Keratinocyte (primary cell): ENCODE measurements around the gene ITGA6. TPM values are rescaled to one million over a fixed set of nuclear protein-coding genes. Genes with fewer than 3 reads are reported as not detected.
A peak's percentile ranks its signal among the peaks of the same experiment; 100 is the strongest.

Experiments
- DNase-seq: peaks from one replicate; pipeline ENCODE4 v3.0.0-alpha.2; 2011; ENCODE audit warnings: low read depth, missing footprints, low spot score
- FAIRE-seq: peaks from 2 replicates; lab custom pipeline; 2011; peaks lifted over from hg19 to GRCh38; lab: Jason Lieb, UNC
- H2AFZ ChIP-seq: 2 replicates; pipeline ENCODE4 v1.6.0; 2012; ENCODE audit warnings: low read length, control low read depth, inconsistent platforms; ENCODE audit not compliant: control insufficient read depth
- H3K27ac ChIP-seq: 2 replicates; pipeline ENCODE4 v1.5.1; 2011; ENCODE audit warnings: low read length; ENCODE audit not compliant: control insufficient read depth, insufficient read depth
- H3K27me3 ChIP-seq: 3 replicates; pipeline ENCODE4 v1.6.0; 2011; ENCODE audit warnings: low read length; ENCODE audit not compliant: control insufficient read depth, insufficient read depth; ENCODE audit errors: extremely low read depth
- H3K36me3 ChIP-seq, 2 experiments: 2 replicates in 1 of 2; 3 replicates in 1 of 2; pipeline ENCODE4 v1.5.1; 2011; ENCODE audit warnings: low read length in 2 of 2, mild to moderate bottlenecking in 1 of 2; ENCODE audit not compliant: control insufficient read depth in 2 of 2, insufficient read depth in 2 of 2; ENCODE audit errors: extremely low read depth in 1 of 2
- H3K4me1 ChIP-seq: 3 replicates; pipeline ENCODE4 v1.5.1; 2011; ENCODE audit warnings: low read length; ENCODE audit not compliant: control insufficient read depth, insufficient read depth; ENCODE audit errors: extremely low read depth
- H3K4me2 ChIP-seq: 3 replicates; pipeline ENCODE4 v1.6.0; 2011; ENCODE audit warnings: low read depth, low read length; ENCODE audit not compliant: control insufficient read depth, insufficient read depth; ENCODE audit errors: extremely low read depth
- H3K4me3 ChIP-seq, 3 experiments: fragments of 200-600 bp in 1 of 3; sonication (generic) in 1 of 3; 2 replicates in 2 of 3; 3 replicates in 1 of 3; pipeline ENCODE4 v1.5.1; 2011 to 2016; ENCODE audit warnings: low read length in 3 of 3, mild to moderate bottlenecking in 3 of 3, control low read depth in 2 of 3, inconsistent platforms in 1 of 3, low read depth in 1 of 3, mixed read lengths in 1 of 3, mixed run types in 1 of 3, moderate library complexity in 1 of 3; ENCODE audit not compliant: control insufficient read depth in 2 of 3, insufficient read depth in 2 of 3; ENCODE audit errors: extremely low read depth in 1 of 3
- H3K79me2 ChIP-seq: 2 replicates; pipeline ENCODE4 v1.6.0; 2012; ENCODE audit warnings: low read length; ENCODE audit not compliant: control insufficient read depth, insufficient read depth
- H3K9ac ChIP-seq: 3 replicates; pipeline ENCODE4 v1.6.0; 2011; ENCODE audit warnings: low read length; ENCODE audit not compliant: control insufficient read depth, insufficient read depth; ENCODE audit errors: extremely low read depth
- H3K9me1 ChIP-seq: 3 replicates; pipeline ENCODE4 v1.6.0; 2011; ENCODE audit warnings: low read length; ENCODE audit not compliant: control insufficient read depth, insufficient read depth; ENCODE audit errors: extremely low read depth
- H3K9me3 ChIP-seq: 2 replicates; pipeline ENCODE4 v1.5.1; 2012; ENCODE audit warnings: low read depth, low read length; ENCODE audit not compliant: control insufficient read depth
- H4K20me1 ChIP-seq: 3 replicates; pipeline ENCODE4 v1.6.0; 2011; ENCODE audit warnings: low read length; ENCODE audit not compliant: control insufficient read depth, insufficient read depth; ENCODE audit errors: extremely low read depth
- EZH2 ChIP-seq: IDR thresholded peaks from one replicate; pipeline ENCODE4 v1.6.1; 2012; ENCODE audit warnings: inconsistent platforms, mild to moderate bottlenecking, low read length, moderate library complexity
- dilution Hi-C: fragments of 300-500 bp; cut with MboI; formaldehyde crosslinking; loops from one replicate; pipeline ENCODE4 v1.7.0; 2020; ENCODE audit warnings: low sequenced_read_pairs; ENCODE audit not compliant: extremely low pct_ligation_motif_present
- polyA plus RNA-seq, 5 experiments: library from polyadenylated mRNA; depleted of rRNA in 3 of 5; stranded (reverse) in 3 of 5; stranded (forward) in 1 of 5; unstranded in 1 of 5; fragments of >200 nt; gene quantifications; 1 replicate in 1 of 5; 2 replicates in 3 of 5; 3 replicates in 1 of 5; pipeline versions ENCODE4 v1.2.1 to v1.2.3, GENCODE V29; 2011 to 2012; ENCODE audit warnings: missing spikeins in 2 of 5, low read depth in 1 of 5, low replicate concordance in 1 of 5
- TF ChIP-seq, protein P1 (sequence below), 3 experiments: IDR thresholded peaks in 1 of 3; conservative IDR thresholded peaks in 1 of 3; optimal IDR thresholded peaks in 1 of 3; 2 replicates in 2 of 3; 3 replicates in 1 of 3; pipeline versions ENCODE3 to v1.5.1; 2011; ENCODE audit warnings: low read length in 3 of 3, mild to moderate bottlenecking in 3 of 3, moderate library complexity in 2 of 3, control low read depth in 1 of 3, inconsistent platforms in 1 of 3; ENCODE audit not compliant: insufficient read depth in 2 of 3; ENCODE audit errors: extremely low read depth in 1 of 3

The ITGA6 gene
- polyA plus RNA-seq, 1 donor (not counting 4 experiments of a cell fraction or from before 2014, with no cell fraction given): 441 TPM

DNA sequence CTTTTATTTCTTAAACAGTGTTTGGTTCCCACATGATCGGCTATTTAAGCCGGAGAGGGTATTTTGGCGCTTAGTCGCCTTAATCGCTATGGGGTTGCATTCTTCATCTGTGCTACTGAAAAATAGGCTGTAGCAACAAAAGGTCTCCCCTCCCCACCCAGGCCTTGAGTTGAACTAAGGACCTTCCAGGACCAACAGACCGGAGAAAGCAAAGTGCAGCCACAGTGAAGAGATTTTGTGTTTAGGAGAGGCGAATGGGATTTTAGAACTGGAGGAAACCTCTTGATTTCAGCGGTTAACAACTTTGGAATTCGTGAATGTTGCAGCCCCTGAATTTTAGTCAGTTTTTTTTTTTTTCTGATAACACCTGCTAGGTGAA lies 1.4 kb downstream of the ITGA6 start:
- no peak for TF ChIP-seq EZH2
- TF ChIP-seq, protein P1, sequence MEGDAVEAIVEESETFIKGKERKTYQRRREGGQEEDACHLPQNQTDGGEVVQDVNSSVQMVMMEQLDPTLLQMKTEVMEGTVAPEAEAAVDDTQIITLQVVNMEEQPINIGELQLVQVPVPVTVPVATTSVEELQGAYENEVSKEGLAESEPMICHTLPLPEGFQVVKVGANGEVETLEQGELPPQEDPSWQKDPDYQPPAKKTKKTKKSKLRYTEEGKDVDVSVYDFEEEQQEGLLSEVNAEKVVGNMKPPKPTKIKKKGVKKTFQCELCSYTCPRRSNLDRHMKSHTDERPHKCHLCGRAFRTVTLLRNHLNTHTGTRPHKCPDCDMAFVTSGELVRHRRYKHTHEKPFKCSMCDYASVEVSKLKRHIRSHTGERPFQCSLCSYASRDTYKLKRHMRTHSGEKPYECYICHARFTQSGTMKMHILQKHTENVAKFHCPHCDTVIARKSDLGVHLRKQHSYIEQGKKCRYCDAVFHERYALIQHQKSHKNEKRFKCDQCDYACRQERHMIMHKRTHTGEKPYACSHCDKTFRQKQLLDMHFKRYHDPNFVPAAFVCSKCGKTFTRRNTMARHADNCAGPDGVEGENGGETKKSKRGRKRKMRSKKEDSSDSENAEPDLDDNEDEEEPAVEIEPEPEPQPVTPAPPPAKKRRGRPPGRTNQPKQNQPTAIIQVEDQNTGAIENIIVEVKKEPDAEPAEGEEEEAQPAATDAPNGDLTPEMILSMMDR (optimal IDR thresholded peaks at IDR 0.05 in 1 of 3, IDR thresholded peaks at IDR 0.05 in 1 of 3, conservative IDR thresholded peaks at IDR 0.05 in 1 of 3; ENCODE audit: extremely low read depth in 1 of 3, insufficient read depth in 2 of 3, low read length in 3 of 3): no peak
- DNase-seq (no peak), FAIRE-seq (peak; percentile 32)
- Histone ChIP-seq H3K9me3 (no peaks in the 10 kb centered on the region), H3K27ac (peak overlapping the region; percentile 78), H3K36me3 (peaks cover 1 to 29% of the 10 kb centered on the region in 2 experiments), H3K9ac (peak overlapping the region; percentile 89), H3K27me3 (no peaks in the 10 kb centered on the region), H3K4me2 (peak overlapping the region; percentile 89), H2AFZ (no peak overlapping the region), H4K20me1 (peaks cover 20% of the 10 kb centered on the region), H3K79me2 (peaks cover 65% of the 10 kb centered on the region), H3K4me3 (peak overlapping the region; percentile 59 to 98 (median 84)), H3K4me1 (peaks cover 36% of the 10 kb centered on the region), H3K9me1 (peaks cover 2% of the 10 kb centered on the region)
- dilution Hi-C loops: no loop called here

DNA sequence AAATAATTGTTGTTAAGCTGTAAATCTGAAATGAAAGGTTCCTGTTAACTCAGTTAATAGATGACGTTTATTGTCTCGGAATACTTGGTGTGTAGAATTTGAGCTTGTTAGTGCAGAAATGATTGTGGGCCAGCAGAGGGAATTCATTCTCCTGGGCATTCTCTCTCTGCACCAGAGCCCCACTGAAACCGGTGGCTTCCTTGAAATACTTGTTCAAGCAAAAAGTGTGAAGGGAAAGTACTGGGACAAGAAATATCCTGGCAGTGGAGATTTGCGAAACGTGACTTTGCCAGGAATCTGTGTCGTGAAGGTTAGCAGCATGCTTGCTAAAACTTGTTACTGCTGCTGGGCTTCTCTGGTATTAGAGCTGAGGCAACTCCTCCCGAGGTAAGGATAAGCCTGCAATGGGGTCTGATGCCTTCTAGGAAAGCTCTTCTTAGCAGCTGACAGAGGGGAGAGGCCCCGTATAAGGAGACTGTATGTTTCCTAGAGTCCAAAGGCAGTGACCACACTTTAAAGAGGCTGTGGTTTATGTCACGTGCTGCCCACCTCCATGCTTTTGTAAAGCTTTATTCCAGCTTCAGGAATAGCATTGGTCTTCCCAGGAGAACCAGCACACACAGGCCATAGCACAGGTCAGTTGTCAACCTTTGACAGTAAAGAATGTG lies 2.0 kb downstream of the ITGA6 start:
- no peak for FAIRE-seq

More for the DNA sequence above, 2.0 kb downstream of the ITGA6 start:
- H3K9me1 ChIP-seq: peaks cover 2% of the 10 kb centered on the region
- no peak for DNase-seq
- peaks cover 43% of the 10 kb centered on the region for H3K4me1 ChIP-seq
- no peaks in the 10 kb centered on the region for H3K9me3 ChIP-seq
- peak overlapping the region; percentile 59 to 98 (median 84) for H3K4me3 ChIP-seq
- peak overlapping the region; percentile 89 for H3K9ac ChIP-seq
- TF ChIP-seq, protein P1 (optimal IDR thresholded peaks at IDR 0.05 in 1 of 3, IDR thresholded peaks at IDR 0.05 in 1 of 3, conservative IDR thresholded peaks at IDR 0.05 in 1 of 3; ENCODE audit: extremely low read depth in 1 of 3, insufficient read depth in 2 of 3, low read length in 3 of 3): peak in 2 of 3 experiments; percentile 13 to 20
- TF ChIP-seq EZH2: no peak
- H3K27me3 ChIP-seq: no peaks in the 10 kb centered on the region
- peaks cover 72% of the 10 kb centered on the region for H3K79me2 ChIP-seq
- H3K4me2 ChIP-seq: peak overlapping the region; percentile 89
- peaks cover 21% of the 10 kb centered on the region for H4K20me1 ChIP-seq
- peaks cover 4 to 35% of the 10 kb centered on the region in 2 experiments for H3K36me3 ChIP-seq
- peak overlapping the region; percentile 78 for H3K27ac ChIP-seq
- no peak overlapping the region for H2AFZ ChIP-seq
- dilution Hi-C loops: no loop called here
